SU-DHL-6 (cell line): ENCODE measurements around the gene DDR2.

Source experiments
- CTCF ChIP-seq: fragments of 200-600 bp; sonication (generic); IDR thresholded peaks from one replicate; pipeline ENCODE4 v1.5.1; 2017; ENCODE audit warnings: antibody characterized with exemption, mild to moderate bottlenecking, low read length, moderate library complexity; ENCODE audit not compliant: insufficient read depth, poor library complexity, severe bottlenecking
- EZH2phosphoT487 ChIP-seq: fragments of 200-600 bp; sonication (generic), shearing (Covaris generic); conservative IDR thresholded peaks from 2 replicates; pipeline ENCODE4 v1.6.1; 2018; ENCODE audit warnings: mild to moderate bottlenecking, antibody characterized with exemption, low read length, moderate library complexity, mixed read lengths

- TF ChIP-seq CTCF (no peak), EZH2phosphoT487 (no peak)
Observed at GRCh38 chr1:162699366-162699765, 67.1 kb downstream of the DDR2 start.
